HG02970 (cell line): ENCODE data around the gene AMIGO1.

ENCODE experiments used
- ATAC-seq: cut with Tn5 transposase; IDR thresholded peaks from one replicate; pipeline ENCODE4 v1.9.1; 2021; ENCODE audit warnings: mild to moderate bottlenecking, moderate library complexity, moderate number of reproducible peaks; ENCODE audit not compliant: unreplicated experiment, low FRiP score

AMIGO1 gene

GRCh38 chr1:109503935-109504334 is 5.6 kb downstream of the AMIGO1 start:
- no peak for ATAC-seq

DNA sequence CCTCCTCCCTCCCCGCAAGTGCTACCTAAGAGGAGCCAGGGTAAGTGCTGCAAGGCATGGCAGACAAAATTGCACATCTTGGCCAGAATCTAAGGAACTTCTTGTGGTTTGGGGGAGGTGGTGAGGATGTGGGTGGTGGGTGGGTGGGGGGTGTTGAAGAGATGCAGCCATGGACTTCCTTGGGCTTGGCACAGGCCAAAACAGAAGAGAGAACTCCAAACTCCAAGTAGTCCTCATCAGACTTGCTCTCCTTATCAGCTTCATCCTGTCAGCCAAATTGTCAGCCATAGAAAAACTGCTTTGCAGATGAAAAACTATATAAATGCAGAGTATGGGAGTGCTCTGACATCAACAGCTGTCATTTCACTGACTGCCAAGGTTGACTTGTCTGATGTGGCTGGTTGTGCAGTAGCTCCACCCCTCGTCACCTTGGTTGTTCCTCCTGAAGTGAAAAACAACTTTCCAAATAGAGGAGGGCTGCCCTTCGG is 7.1 kb downstream of the AMIGO1 start:
- ATAC-seq = no peak

DNA sequence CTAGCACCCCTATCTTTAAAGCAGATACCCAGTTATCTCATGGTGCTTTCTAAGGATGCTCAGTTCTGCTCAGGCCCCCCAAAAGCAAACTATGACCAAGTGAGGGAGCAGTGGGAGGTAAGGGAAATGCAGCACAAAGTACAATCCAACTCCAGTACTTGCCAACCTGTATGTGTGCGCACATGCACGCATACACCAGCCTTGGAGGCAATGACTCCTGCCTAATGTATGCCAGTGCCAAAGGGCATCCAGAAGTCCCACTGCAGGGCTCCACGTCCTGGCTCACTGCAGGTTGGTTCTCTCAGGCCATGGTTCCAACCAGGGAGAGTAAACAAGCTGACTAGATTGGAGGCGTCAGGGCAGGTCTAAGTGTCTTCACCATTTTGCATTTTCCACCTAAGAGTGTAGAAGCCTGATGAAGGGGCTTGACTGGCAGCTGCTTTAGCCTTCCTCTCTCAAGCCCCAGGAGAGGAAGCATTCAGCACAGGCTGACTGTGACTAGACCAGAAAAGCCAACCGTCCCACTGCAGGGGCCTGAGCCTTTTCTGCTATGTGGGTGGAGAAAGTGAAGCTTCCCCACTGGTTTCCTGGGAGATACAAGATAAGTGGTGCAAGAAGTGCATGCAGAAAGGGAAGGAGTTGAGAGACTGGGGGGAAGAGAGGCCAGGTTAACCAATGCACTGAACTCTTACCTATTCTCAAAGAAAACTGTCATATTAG is 7.7 kb downstream of the AMIGO1 start:
- no peak for ATAC-seq

DNA sequence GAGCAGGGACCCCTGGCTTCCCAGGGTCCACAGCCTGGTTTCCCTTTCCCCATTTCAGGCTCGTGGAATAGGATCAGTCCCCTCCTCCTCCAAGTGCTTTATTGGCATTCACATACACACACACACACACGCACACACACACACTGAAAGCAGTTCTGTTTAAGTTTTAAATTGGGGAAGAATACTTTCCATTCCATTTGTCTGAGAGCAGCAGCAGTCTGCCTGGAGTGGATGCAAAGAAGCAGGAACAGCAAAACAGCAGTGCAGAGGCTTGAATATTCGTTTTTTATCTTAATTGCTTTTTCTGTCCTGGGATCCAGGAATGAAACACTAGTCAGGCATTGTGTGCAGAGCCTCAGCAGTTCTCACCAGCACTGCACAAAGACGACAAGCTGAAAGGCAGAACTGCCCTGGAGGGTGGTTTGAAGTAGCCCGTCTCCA is 8.6 kb downstream of the AMIGO1 start:
- no peak for ATAC-seq

GRCh38 chr1:109499661-109500536 is 9.6 kb downstream of the AMIGO1 start:
- no peak for ATAC-seq

- ATAC-seq = no peak
These were observed 10.4 kb downstream of the AMIGO1 start for GRCh38 chr1:109499081-109499480.

GRCh38 chr1:109498161-109498801 is 11.2 kb downstream of the AMIGO1 start:
- no peak for ATAC-seq

GRCh38 chr1:109497449-109498160 is 11.9 kb downstream of the AMIGO1 start:
- no peak for ATAC-seq

GRCh38 chr1:109495738-109496137 is 13.8 kb downstream of the AMIGO1 start:
- no peak for ATAC-seq

DNA sequence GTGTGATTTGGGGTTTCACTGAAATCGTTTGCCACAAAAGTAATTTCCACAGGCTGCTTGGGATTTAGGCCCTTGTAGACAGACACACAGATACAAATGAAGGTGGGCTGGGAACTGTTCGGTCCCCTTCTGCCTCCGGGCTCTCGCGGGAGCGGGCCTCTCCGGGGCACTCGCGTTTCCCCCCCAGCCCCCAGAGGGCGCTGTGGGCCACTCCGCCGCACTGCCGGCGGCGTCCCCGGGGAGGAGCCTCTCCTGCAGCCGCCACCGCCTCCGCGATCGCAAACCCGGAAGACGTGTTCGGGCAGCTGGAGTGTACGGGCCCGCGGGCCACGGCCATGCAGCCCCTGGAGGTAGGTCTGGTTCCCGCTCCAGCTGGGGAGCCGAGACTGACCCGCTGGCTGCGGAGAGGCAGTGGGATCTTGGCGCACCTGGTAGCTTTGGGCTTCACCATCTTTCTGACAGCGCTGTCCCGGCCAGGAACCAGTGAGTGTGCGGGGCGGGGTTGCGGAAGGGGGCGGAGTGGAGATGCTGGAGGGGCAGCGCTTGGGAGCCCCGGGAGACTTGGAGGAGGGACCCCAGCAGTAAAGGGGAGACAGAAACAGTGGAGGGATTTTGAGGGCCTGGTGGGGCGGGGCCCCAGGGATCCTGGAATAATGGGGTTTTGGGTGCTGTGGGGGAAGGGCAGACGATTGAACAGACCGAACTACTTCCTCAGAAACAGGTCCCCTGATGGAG is 15.6 kb downstream of the AMIGO1 start, which contains the start of gene CYB561D1:
TSS of gene CYB561D1 (plus strand) at position 290 of the 735 bp plus-strand sequence. CDS start at position 336, 46 bp downstream.
- peak; percentile 83 for ATAC-seq

DNA sequence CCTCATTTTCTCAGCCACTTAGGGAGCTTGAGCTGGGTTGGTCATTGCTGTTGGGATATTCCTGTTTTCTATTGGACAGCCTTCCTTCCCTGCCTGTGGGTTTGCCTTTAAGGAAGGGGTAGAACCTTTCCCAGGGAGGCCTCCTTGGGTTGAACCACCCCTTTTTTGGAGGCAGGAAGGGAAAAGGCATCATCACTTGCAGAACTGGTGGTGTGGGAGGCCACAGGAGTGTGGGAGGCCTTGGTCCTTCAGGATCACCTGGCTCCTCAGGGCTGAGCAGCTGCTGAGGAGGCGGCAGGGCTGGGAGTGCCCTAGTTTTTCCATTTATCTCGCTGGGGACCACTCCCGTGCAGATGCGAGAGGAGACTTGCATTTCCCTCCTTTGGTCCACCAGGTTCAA is 16.3 kb downstream of the AMIGO1 start:
- no peak for ATAC-seq

DNA sequence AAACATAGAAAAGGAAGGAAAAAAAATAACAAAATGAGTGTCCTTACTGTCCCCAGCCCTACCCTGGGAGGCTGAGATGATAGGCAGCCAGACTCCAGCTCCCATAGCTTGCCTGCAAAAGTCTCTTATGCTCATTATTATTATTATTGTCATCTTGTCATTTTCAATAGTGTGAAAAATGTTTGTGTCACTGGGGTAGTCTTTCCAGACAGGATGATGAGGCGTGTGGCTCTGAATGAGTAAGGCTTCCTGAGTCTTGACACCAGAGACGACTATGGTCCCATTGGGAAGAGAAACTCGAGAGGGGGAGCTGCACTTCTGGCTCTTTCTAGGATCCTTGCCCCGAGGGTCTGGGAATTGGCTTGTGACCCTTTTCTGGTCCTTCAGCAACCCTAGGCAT is 16.7 kb downstream of the AMIGO1 start:
- no peak for ATAC-seq

DNA sequence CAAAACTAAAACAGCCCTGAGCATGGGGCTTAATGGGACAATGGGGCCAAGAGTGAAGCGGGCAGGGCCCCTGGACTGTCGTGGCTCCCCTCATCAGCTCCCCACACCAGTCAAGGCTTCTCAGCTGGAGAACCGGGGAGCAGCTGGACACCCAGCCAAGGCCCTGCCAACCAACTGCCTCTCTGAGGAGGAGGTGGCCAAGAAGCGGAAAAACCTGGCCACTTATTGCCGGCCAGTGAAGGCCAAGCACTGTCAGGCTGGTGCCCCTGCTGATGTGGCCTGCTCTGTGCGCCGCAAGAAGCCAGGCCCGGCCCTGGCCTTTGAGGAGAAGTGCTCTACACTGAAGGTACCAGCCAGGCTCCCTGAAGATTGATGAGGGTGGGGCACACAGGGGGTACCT is 18.2 kb downstream of the AMIGO1 start:
- no peak for ATAC-seq

GRCh38 chr1:109490934-109491302 is 18.6 kb downstream of the AMIGO1 start:
- no peak for ATAC-seq

- ATAC-seq = no peak
These were observed 19.2 kb downstream of the AMIGO1 start for GRCh38 chr1:109490029-109490933.

- no peak for ATAC-seq
These were observed 20.8 kb downstream of the AMIGO1 start for GRCh38 chr1:109488696-109489095.

- ATAC-seq = no peak
These were observed 21.3 kb downstream of the AMIGO1 start for GRCh38 chr1:109488201-109488600.

- no peak for ATAC-seq
These were observed 22.3 kb downstream of the AMIGO1 start for GRCh38 chr1:109487261-109487660.

GRCh38 chr1:109485001-109485400 is 24.5 kb downstream of the AMIGO1 start:
- no peak for ATAC-seq
